Adrenal gland (tissue), 12 donors: ENCODE measurements around the gene C19orf73. TPM values are rescaled to one million over a fixed set of nuclear protein-coding genes. Genes with fewer than 3 reads are reported as not detected.

Experiments
- DNase-seq, 7 donors: peaks; one replicate each; pipeline ENCODE4 v3.0.0-alpha.2; 2019 to 2020
- H3K27ac ChIP-seq, 5 donors: fragments of 200-600 bp; sonication (generic) in 4 of 5; 1 replicate in 3 of 5; 2 replicates in 2 of 5; pipeline versions ENCODE4 v1.5.1 to v1.8.0; 2016 to 2020; ENCODE audit warnings: mild to moderate bottlenecking in 1 of 5
- H3K27me3 ChIP-seq: fragments of 200-600 bp; 2 replicates; pipeline ENCODE4 v1.8.0; 2021
- H3K36me3 ChIP-seq, 2 donors: fragments of 200-600 bp; replicated peaks in 1 of 2; 1 replicate in 1 of 2; 2 replicates in 1 of 2; pipeline versions ENCODE4 v1.5.1 to v1.8.0; 2018 to 2022
- H3K4me1 ChIP-seq, 2 donors: fragments of 200-600 bp; replicated peaks in 1 of 2; 1 replicate in 1 of 2; 2 replicates in 1 of 2; pipeline versions ENCODE4 v1.5.1 to v1.8.0; 2018 to 2021
- H3K4me3 ChIP-seq, 4 donors: fragments of 200-600 bp; sonication (generic) in 3 of 4; one replicate each; pipeline ENCODE4 v1.5.1; 2016 to 2018
- H3K9me3 ChIP-seq, 3 donors: fragments of 200-600 bp; sonication (generic) in 1 of 3; replicated peaks in 1 of 3; 1 replicate in 2 of 3; 2 replicates in 1 of 3; pipeline versions ENCODE4 v1.5.1 to v1.8.0; 2016 to 2021
- CTCF ChIP-seq, 6 experiments: fragments of 450-650 bp in 4 of 6; fragments of 200-600 bp in 2 of 6; sonication (generic) in 1 of 6; IDR thresholded peaks; 1 replicate in 5 of 6; 2 replicates in 1 of 6; pipeline versions ENCODE4 v1.5.1 to v1.8.0; 2016 to 2021; ENCODE audit warnings: antibody characterized with exemption in 6 of 6, mild to moderate bottlenecking in 2 of 6, moderate library complexity in 1 of 6
- POLR2A ChIP-seq, 2 donors: fragments of 450-650 bp; IDR thresholded peaks; one replicate each; pipeline ENCODE4 v1.6.1; 2017; ENCODE audit warnings: antibody characterized with exemption in 2 of 2, mild to moderate bottlenecking in 2 of 2, moderate library complexity in 1 of 2
- WGBS, 4 donors: extraction: QIAGEN DNeasy Blood & Tissue Kit in 2 of 4; methylation state at CpG; one replicate each; pipeline versions ENCODE4 v1.1.5 to v1.1.7; 2013 to 2017; 5-methylcytosine and 5-hydroxymethylcytosine counted together
- intact Hi-C, 2 donors: fragments of 100-400 bp; cut with DNase I; formaldehyde crosslinking; loops; one replicate each; pipeline versions ENCODE4 v1.14.1 to v1.15.0; 2022 to 2023
- polyA plus RNA-seq, 3 donors: library from polyadenylated mRNA; stranded (reverse); fragments of 200-250 nt in 2 of 3; fragments of 350-450 nt in 1 of 3; fragmentation: Illumina TruSeq in 1 of 3; extraction: RNeasy Lipid Tissue Mini Kit (QIAGEN cat#74804) in 1 of 3; gene quantifications; one replicate each; pipeline ENCODE4 v1.2.3, GENCODE V29; 2013 to 2014
- total RNA-seq, 9 donors: library from RNA; depleted of rRNA in 4 of 9; stranded (reverse); fragments of >200 nt in 4 of 9; fragments of 120-200 nt in 1 of 9; fragmentation: NEBNext Ultra II Directional in 1 of 9; extraction: Animal tissue kit (Norgen Biotek cat#: 25700) in 1 of 9; gene quantifications; one replicate each; pipeline versions ENCODE4 v1.1.0 to v1.2.4, GENCODE V29; 2013 to 2023
- donor health status: healthy with polysubstance abuse.
- donor health status: Bipolar disorder and iron deficiency.
- donor health status: DM: yes; HTN: yes; CAD: no.
- donor health status: DM: no; HTN: no; CAD: no.
- donor health status: DM: no; HTN: no; CAD: no.
- donor health status: DM: yes; HTN: yes; CAD: no.

C19orf73 gene
- total and polyA plus RNA-seq, 12 donors, result 0.94 to 8.2 (median 1.8) TPM

- peaks cover 0 to 16% of the 10 kb centered on the region in 2 donors for H3K4me1 ChIP-seq
- 51 to 66% (median 57%) methylated on average over 11 to 12 of the region's 12 CpGs for WGBS, 4 donors
- H3K9me3 ChIP-seq, result no peaks in the 10 kb centered on the region
- peaks cover 0 to 70% of the 10 kb centered on the region in 2 donors for H3K36me3 ChIP-seq
- no peak overlapping the region for H3K27ac ChIP-seq
- intact Hi-C loops, result no loop called here
- H3K4me3 ChIP-seq, result no peak overlapping the region
- DNase-seq, result peak in 6 of 7 donors; percentile 48 to 86 (median 68)
- no peaks in the 10 kb centered on the region for H3K27me3 ChIP-seq
- TF ChIP-seq CTCF (IDR thresholded peaks at IDR 0.05) (peak; percentile 45 to 73 (median 67)), POLR2A (IDR thresholded peaks at IDR 0.05) (no peak)
These were observed 12.3 kb downstream of the C19orf73 start for GRCh38 chr19:49106648-49107135.

GRCh38 chr19:49104229-49104864 is 14.6 kb downstream of the C19orf73 start:
- no peak for TF ChIP-seq POLR2A (IDR thresholded peaks at IDR 0.05)
- TF ChIP-seq CTCF (IDR thresholded peaks at IDR 0.05), result no peak
- Histone ChIP-seq H3K27me3 (no peaks in the 10 kb centered on the region), H3K36me3 (peaks cover 0 to 93% of the 10 kb centered on the region in 2 donors), H3K9me3 (no peaks in the 10 kb centered on the region), H3K27ac (no peak overlapping the region), H3K4me1 (peaks cover 0 to 5% of the 10 kb centered on the region in 2 donors), H3K4me3 (no peak overlapping the region)
- DNase-seq, result no peak
- intact Hi-C loops, result loop anchor here in 1 of 2 donors (5.0 kb wide), 1 partner anchor 43 kb away; no protein-coding TSS in a partner anchor
- WGBS, 4 donors, result 69 to 74% (median 74%) methylated on average over 23 to 30 of the region's 30 CpGs

- no peak for DNase-seq
- intact Hi-C loops, result loop anchor here in 1 of 2 donors (5.0 kb wide), 1 partner anchor 44 kb away; no protein-coding TSS in a partner anchor
- H3K36me3 ChIP-seq, result peaks cover 0 to 93% of the 10 kb centered on the region in 2 donors
- 75 to 89% (median 80%) methylated on average over 7 to 33 of the region's 33 CpGs for WGBS, 4 donors
- H3K9me3 ChIP-seq, result no peaks in the 10 kb centered on the region
- no peak for TF ChIP-seq POLR2A (IDR thresholded peaks at IDR 0.05)
- no peak for TF ChIP-seq CTCF (IDR thresholded peaks at IDR 0.05)
- H3K27ac ChIP-seq, result no peak overlapping the region
- no peaks in the 10 kb centered on the region for H3K27me3 ChIP-seq
- no peak overlapping the region for H3K4me3 ChIP-seq
- peaks cover 0 to 5% of the 10 kb centered on the region in 2 donors for H3K4me1 ChIP-seq
These were observed 15.4 kb downstream of the C19orf73 start for GRCh38 chr19:49103331-49104085.

GRCh38 chr19:49102303-49102702 is 16.6 kb downstream of the C19orf73 start:
- no peak overlapping the region for H3K4me3 ChIP-seq
- H3K27me3 ChIP-seq, result no peaks in the 10 kb centered on the region
- TF ChIP-seq CTCF (IDR thresholded peaks at IDR 0.05) (no peak), POLR2A (IDR thresholded peaks at IDR 0.05) (no peak)
- H3K27ac ChIP-seq, result no peak overlapping the region
- 81 to 87% (median 85%) methylated on average over 8 to 12 of the region's 12 CpGs for WGBS, 4 donors
- H3K4me1 ChIP-seq, result peaks cover 0 to 5% of the 10 kb centered on the region in 2 donors
- no peaks in the 10 kb centered on the region for H3K9me3 ChIP-seq
- no peak for DNase-seq
- H3K36me3 ChIP-seq, result peaks cover 0 to 92% of the 10 kb centered on the region in 2 donors
- intact Hi-C loops, result loop anchor here in 1 of 2 donors (5.0 kb wide), 1 partner anchor 45 kb away; no protein-coding TSS in a partner anchor
